ENCODE measurements around the gene JCAD.
"Not testable (repeated sequence)": the region's sequence is repeated elsewhere in the genome, so short reads cannot be mapped to it uniquely, and the experiment has no call there.

The JCAD gene, protein sequence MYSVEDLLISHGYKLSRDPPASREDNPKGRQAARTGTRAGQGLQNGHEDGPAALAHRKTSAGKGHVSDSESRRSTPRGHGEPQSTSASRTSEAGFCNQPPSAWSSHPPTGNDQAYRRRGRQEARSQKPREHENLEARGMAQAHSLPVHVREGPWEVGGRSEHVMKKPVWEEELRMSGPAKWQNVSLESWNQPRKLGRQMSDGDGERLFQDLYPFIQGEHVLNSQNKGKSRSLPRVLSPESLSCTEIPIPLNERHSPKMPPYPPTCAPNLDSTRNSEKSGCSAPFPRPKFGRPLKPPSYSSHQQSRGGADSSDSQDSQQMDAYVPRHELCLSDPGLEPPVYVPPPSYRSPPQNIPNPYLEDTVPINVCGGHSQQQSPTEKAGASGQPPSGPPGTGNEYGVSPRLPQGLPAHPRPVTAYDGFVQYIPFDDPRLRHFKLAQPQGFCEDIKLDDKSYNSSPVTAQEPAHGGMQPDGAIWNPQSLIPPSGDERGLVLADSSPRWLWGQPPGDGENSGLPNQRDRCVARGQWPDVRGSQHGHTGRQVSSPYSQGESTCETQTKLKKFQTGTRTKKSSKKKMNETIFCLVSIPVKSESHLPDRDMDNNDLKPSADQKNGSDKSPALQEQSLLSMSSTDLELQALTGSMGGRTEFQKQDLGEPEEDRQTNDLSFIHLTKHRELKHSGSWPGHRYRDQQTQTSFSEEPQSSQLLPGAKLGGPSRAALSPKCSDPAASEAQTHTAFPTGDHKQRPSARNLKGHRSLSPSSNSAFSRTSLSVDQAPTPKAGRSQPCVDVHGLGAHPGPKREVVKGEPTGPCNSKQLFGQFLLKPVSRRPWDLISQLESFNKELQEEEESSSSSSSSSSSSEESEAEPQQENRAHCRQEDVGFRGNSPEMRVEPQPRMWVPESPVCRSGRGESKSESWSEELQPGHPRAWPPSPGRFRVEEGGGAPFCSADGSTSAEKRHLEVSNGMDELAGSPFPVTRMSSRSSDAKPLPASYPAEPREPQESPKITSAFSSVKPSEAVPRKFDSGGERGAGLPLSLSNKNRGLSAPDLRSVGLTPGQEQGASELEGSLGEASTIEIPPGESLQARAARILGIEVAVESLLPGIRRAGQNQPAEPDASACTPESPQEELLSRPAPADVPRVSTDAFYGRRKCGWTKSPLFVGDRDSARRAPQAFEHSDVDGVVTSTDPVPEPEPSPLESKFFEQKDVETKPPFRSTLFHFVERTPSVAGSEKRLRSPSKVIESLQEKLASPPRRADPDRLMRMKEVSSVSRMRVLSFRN (N-terminal part only)

DNA sequence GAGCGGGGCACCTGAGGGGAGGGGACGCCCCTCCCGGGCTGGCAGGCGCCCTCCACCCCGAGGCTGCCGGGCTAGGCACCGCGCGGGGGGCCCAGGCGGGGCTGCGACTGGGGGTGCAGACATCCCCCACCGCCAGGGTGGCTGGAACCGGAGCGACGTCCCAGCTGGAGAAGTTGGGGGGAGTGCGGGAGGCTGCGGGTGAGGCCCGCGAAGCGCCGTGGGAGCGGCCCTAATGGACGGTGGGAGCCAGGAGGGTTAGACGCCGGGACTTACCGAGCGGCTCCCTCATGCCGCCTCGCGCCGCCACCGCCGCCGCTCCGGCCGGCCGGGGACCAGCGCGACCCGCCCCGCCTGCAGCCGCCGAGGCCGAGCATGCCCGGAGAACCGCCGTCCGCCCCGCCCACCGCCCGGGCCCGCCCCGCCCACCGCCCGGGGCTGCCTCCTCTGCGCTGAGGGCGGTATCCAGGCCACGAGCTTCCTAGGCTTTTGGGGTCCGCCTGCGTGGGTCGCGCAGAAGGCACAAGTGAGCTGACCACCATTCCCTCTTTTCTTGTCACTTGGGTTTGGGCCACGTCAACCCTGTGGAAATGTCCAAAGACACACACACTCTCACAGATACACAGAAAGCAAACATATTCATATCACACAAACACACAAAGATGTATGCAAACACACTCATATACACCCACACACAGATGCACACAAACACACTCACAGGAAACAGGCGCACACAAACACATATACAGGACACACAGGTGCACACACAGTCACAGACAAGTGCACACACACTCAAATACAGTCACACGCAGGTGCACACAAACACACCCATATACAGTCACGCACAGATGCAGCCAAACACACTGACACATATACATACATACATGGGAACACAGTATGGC, at the start of gene JCAD:
Gene JCAD, minus strand, starts transcription at position 378 of the 899 bp plus-strand sequence. CDS start 11,774 bp downstream, outside the sequence.
- H3K4me3 ChIP-seq = peak within 1 kb of the TSS; percentile 43 to 63 (median 50)
- peak within 1 kb of the TSS in 20 of 21 experiments; percentile 4 to 96 (median 82) for H3K27ac ChIP-seq

DNA sequence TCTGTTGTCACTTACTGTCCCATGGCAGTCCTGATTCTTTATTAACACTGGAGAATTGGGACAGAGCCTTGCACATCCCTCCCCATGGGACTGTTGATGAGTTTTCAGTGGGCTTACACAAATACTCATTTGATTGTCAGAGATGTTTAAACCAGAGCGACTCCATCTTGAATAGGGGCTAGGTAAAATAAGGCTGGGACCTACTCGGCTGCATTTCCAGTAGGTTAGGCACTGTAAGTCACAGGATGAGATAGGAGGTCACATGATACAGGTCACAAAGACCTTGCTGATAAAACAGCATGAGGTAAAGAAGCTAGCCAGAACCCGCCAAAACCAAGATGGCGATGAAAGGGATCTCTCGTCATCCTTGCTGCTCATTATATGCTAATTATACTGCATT, 47.6 kb upstream of the JCAD start:
- Histone ChIP-seq H3K4me3 (no peak overlapping the region), H3K27ac (no peak overlapping the region)

DNA sequence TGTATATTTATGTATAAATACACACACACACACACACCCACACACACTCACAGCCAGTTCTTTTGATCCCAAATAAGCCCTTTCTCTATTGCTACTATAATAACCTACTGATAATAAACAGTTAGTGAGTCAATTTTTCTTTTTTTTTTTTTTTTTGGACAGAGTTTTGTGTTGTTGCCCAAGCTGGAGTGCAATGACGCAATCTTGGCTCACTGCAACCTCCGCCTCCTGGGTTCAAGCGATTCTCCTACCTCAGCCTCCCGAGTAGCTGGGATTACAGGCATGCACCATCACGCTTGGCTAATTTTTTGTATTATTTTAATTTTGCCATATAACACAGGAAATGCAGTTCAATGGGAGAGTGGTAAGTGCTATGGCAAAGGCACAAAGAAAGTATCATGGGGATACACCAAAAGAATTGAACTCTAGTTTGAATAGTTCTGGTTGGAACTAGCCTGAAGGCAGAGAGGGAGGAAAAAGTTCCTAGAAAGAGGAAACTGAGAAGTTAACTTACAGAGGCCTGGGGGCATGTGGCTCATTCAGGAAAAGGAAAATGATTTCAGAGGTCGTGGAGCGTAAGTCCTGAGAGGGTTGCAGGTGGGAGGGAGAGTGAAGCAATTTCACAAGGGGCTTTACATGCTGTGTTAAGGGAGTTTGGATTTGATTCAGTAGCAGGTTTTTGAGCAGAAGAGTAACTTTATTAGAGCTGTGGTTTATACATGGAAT, 44.4 kb upstream of the JCAD start:
- H3K27ac ChIP-seq = no peak overlapping the region
- H3K4me3 ChIP-seq = no peak overlapping the region

DNA sequence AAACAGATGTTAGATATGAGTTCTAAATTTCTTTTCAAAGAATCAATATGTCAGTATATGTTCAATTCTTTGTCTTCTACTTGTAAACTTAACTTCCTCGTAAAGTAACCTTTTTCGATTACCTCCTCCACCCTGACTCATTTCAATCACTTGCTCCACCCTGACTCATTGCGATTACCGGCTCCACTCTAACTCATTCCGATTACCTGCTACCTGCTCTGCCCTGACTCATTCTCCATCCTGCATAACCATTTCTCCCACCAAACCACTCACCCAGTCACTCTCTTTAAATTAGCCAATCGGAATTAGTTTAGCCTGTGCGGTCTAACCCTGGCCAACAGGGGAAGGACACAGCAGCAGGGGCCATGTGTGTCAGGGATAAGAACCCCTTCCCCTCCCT, 40.3 kb upstream of the JCAD start:
- H3K27ac ChIP-seq, H3K4me3 ChIP-seq: not testable (repeated sequence)

DNA sequence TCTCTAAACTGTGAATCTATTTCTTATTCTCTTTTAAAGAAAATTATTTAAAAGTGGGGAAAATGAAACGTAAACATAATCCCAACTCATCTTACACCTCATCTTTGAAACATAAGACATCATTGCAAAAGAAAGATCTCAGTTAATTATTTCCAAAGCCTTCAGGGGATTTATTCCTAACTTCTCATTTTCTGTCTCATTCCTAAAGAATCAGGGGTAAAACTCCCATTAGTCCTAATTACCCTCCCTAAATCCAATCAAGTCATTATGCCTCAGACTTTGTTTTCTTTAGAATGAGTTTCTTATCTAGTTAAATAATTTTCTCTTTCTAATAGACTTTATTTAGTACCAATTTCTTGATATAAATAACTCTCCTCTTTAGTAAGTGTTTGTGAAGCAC, 39.7 kb upstream of the JCAD start:
- Histone ChIP-seq H3K27ac (no peak overlapping the region), H3K4me3 (no peak overlapping the region)

DNA sequence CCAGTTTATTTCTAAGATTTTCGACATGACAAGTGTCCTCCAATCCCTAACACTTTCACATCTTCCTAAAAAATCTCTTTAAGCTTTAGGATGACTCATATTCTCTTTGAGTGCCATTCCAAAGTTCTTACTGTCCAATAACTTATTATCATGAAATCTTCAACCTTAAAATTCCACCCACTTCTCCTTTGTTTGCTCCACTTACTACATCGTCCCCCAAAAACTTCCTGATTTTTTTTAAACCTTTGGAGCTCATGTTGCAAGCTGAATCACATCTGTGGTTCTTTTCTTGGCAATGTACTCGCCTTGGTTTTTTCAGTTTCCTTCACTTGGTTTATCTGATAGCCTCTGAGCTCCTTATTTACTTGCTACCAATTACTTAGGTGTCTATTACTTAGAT, 39.2 kb upstream of the JCAD start:
- Histone ChIP-seq H3K27ac (no peak overlapping the region), H3K4me3 (no peak overlapping the region)

DNA sequence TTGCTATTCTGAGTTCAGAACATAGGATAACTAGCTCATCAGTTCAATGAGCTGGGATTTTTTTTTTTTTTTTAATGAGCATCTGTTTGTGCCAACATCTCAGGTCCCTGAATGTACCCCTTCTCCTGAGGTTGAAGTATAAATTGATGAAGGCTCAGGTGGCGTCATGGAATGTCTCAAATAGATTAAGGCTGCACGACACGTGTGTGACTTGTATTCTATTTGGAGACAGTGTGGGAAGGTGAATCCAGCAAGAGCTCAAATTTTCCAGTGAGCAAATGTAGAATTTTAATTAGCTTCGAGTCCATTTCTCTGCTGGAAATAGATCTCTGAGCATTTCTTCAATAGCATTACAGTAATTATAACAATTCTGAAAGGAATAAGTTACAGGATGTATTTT, 37.2 kb upstream of the JCAD start:
- Histone ChIP-seq H3K27ac (no peak overlapping the region), H3K4me3 (no peak overlapping the region)

DNA sequence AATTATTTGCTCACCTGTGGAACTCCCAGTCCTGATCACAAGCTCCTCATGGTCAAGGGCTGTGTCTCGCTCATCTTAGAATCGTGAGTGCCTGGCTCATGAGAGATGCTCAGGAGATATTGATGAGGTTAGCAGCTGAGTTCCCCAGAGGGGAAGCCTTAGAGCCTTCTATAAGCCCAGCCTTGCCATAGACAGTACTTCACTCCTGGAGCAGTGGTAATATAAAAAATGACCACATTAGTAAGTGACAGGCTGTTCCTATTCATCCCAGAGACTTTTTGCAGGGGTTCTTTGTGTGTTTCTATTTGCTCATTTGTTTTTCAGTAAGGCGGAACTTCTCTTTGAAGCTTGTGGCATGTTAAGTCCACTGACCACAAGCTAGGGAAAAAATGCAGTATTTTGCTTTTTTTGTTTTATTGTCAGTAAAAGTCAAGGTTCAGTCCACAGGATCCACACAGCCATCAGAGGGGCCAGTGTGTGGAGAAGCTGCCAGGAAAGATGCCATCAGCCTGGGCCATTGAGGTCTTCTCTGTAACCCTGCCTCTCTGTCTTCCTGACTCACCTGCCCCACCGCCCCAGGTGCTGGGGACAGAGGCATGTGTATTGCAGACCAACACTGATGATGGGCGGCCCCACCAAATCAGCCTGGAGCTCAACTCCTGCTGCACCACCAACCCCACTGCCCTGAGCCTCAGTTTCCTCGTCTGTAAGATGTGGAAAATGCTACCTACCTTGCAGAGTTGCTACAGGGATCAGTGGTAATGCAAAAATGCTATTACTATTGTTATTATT, 36.4 kb upstream of the JCAD start:
- Histone ChIP-seq H3K4me3 (no peak overlapping the region), H3K27ac (no peak overlapping the region)

DNA sequence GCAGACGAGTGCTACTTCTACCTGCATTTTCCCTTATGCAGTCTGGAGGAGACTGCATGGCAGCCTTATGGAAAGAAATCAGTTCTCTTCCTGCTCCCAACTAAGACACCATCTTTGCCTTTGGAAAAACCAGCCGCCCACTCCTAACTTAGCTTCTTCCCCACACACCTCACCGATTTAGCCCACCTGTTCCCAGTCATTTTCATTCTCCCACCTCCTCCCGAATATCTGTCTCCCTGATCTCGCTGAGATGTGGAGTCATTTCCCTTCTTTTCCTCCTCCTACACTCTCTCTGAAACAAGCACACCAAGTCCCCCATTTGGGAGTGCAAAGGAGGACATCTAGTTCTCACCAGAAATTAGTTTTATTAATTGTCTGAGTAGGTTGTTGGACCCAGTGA, 35.2 kb upstream of the JCAD start:
- no peak overlapping the region for H3K27ac ChIP-seq

DNA sequence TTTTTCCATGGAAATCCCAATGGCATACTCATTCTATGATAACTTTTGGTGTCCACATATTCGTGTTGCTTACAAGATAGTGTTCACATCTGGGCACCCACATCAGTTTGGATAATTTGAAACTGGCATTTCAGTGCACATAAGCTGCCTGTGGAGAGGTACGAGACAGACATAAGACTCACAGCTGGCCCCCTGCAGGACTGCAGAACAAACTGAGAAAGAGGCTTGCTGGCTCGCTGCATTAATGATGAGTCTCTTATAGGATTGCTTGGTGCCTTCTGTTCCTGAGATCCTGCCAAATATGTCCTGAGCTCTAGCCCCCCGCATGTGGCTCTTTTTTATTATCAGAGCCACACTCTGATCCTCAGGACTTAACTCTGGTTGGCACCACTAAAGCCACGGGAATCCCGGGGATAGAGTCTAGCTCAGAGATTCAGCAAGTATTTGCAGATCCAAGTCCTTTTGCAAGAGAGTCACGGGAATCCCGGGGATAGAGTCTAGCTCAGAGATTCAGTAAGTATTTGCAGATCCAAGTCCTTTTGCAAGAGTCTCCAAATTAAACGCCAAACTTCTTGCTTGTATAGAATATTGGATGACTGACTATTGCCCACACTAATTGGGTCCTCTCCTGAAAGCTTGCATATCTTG, 34.0 kb upstream of the JCAD start:
- no peak overlapping the region for H3K4me3 ChIP-seq
- no peak overlapping the region for H3K27ac ChIP-seq

More for the DNA sequence above, 35.2 kb upstream of the JCAD start:
- H3K4me3 ChIP-seq = no peak overlapping the region

DNA sequence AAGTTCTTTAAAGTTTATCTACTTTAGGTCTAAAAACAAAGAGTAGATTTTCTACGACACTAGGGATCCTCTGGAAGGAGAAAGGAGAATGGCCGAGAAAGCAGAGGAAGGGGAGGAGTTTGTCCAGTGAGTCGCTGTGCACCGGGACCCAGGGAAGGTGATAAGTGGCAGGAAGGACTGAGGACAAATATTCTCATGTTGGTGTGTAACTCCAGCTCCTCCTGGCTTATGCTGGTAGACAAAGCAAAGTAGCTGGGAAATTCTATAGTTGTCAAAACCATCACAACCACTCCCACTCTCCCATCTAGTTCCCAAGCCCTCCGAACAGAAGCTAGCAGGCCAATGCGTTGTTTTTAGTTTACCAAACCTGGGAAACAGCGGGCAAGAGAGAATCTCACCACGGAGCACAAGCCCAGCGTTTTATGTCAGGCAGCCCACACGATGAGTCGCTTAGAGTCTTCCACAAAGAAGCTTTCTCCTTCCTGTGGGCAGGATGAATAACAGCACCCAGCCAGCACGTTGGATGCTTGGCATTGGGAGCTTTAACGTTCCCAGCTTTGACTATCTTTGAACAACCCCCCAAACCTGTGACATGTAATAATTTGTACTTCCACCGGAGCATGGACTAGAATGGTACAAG, 32.9 kb upstream of the JCAD start:
- H3K4me3 ChIP-seq = no peak overlapping the region
- no peak overlapping the region for H3K27ac ChIP-seq

DNA sequence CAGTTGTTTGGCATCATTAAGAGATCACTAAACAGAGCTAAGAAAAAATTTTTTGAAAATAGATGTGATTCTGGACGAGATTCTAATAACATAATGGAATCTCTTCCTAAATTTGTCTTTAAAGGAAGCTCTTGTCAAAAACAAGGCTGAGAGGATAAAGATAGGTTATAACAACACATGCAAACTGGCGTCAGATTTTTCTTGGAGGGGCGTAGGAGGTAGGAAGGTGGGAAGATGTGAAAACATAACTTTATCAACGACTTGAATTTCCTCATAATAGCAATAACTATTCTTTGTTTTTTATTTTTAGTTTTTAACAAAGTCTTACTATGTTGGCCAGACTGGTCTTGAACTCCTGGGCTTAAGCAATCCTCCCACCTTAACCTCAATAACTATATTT, 31.8 kb upstream of the JCAD start:
- H3K4me3 ChIP-seq = no peak overlapping the region
- H3K27ac ChIP-seq = no peak overlapping the region

DNA sequence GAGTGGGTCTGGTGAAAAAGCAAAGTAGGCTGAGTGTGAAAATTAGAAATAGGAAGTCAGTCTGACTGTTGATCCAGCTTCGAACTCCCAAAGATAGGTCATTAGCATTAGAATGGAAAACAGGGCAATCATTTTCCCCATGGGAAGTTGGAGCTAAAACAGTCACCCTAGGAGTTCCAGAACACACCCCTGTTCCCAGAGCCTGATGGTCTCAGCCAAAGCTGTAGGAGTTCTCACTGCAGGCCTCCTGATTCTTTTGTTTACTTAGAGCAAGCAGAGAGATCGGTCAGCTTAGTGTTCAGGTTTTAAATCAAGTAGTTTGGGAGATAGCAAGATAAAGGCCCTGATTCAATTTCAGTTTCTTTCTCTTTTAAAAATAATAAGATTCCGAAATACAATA, 28.8 kb upstream of the JCAD start:
- H3K27ac ChIP-seq = no peak overlapping the region
- H3K4me3 ChIP-seq = no peak overlapping the region

DNA sequence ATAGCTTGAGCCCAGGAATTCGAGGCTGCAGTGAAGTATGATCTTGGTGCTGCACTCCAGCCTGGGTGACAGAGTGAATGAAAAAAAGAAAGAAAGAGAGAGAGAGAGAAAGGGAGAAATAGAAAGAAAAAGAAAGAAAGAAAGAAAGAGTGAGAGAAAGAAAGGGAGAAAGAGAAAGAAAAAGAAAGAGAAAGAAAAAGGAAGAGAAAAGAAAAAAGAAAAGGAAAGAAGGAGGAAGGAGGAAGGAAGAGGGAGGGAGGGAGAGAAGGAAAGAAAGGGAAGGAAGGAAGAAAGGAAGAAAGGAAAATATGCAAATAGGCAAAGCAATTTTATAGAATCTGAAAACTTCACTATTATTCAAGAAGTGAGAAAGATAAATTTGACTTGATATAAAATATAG, 24.5 kb upstream of the JCAD start:
- Histone ChIP-seq H3K27ac (no peak overlapping the region), H3K4me3 (no peak overlapping the region)

DNA sequence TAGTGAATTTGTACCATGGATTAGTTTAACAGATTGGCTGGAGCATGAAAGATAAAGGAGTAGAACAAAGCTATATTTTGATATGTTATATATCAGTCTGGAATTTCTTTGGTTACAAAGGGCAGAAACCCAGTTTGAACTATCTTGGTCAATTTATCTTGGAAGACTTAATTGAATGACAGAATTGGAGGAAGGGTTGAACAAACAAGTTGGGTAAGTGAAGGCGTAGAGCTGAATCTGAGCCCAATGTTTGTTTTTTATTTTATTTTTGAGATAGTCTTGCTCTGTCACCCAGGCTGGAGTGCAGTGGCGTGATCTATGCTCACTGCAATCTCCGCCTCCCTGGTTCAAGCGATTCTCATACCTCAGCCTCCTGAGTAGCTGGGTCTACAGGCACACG, 21.8 kb upstream of the JCAD start:
- no peak overlapping the region for H3K4me3 ChIP-seq
- no peak overlapping the region for H3K27ac ChIP-seq

DNA sequence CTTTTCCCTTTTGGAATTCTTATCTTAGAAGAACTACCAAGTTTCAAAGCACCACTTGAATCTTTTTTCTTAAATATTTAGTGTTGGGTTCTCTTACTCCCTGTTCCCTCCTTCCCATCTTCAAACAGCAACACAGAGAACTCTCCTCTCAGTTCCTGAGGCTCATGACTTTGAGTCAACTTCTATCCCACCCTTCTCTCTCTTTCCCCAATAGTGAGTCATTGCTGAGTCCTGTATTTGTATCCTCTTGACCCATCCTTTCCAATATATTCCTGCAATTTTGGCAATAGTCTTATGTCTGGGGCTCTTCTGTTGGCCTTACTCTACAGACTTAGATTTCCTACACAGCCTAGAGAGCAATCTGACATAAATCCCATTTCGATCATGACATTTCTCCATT, 20.8 kb upstream of the JCAD start:
- H3K4me3 ChIP-seq = no peak overlapping the region
- H3K27ac ChIP-seq = peak overlapping the region in 1 of 21 experiments; percentile 36

DNA sequence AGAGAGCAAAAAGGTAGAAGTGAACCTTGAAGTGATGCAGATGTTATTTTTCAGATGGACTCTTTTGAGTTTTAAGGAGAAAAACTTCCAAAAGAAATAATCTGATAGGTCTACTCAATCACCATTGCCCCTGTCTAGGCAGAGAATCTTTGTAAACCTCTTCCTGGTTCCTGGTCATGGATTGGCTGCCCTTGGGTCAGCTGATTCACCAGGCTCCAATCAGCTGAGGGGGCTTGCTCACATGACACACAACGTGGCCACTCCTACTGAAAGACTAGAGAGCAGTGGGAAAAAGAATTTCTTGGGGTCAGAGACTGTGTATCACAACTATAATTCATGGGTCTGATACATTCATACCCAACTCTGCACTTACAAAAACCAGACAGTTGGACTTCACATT, 20.0 kb upstream of the JCAD start:
- H3K4me3 ChIP-seq = no peak overlapping the region
- peak overlapping the region in 1 of 21 experiments; percentile 36 for H3K27ac ChIP-seq
